ENCODE measurements around the gene ITPKB. TPM values are rescaled to one million over a fixed set of nuclear protein-coding genes. Genes with fewer than 3 reads are reported as not detected.

ITPKB gene
- total and polyA plus RNA-seq, 2 experiments from 2014 or later = 0.31 to 5.2 TPM

DNA sequence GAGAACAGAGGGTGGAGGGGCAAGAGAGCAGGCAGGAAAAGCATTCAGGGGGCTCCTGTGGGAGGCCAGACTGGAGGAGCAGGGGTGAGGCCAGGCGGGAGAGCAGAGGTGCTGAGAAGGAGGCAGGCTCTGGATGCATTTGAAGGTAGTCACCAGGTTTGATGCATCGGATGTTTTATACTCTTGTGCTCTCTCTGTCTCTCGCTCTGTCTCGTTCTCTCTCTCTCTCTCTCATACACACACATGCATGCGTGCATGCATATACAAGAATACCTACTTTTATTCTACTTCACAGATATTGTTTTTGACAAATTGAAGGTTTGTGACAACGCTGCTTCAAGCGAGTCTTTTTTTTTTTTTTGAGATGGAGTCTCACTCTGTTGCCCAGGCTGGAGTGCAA lies 15.0 kb upstream of the ITPKB start:
- ATAC-seq = no peak
- H3K4me3 ChIP-seq = no peak overlapping the region
- H3K36me3 Mint-ChIP-seq (ENCODE audit: low read depth) = no peaks in the 10 kb centered on the region
- H3K27ac ChIP-seq (ENCODE audit: low read depth) = no peak overlapping the region
- no peaks in the 10 kb centered on the region for H3F3A ChIP-seq (replicated peaks; ENCODE audit: low read depth)
- no peaks in the 10 kb centered on the region for H3K9me2 ChIP-seq (ENCODE audit: insufficient read depth)
- peaks cover 9% of the 10 kb centered on the region for H3K27me3 Mint-ChIP-seq (ENCODE audit: insufficient read depth, low read depth, poor library complexity)
- TF ChIP-seq ZNF114 (CRISPR knock-in tag; IDR thresholded peaks at IDR 0.05) = no peak
- no peak for TF ChIP-seq STAT1 (IDR thresholded peaks at IDR 0.05; ENCODE audit: unreplicated experiment)
- TF ChIP-seq, protein P1, sequence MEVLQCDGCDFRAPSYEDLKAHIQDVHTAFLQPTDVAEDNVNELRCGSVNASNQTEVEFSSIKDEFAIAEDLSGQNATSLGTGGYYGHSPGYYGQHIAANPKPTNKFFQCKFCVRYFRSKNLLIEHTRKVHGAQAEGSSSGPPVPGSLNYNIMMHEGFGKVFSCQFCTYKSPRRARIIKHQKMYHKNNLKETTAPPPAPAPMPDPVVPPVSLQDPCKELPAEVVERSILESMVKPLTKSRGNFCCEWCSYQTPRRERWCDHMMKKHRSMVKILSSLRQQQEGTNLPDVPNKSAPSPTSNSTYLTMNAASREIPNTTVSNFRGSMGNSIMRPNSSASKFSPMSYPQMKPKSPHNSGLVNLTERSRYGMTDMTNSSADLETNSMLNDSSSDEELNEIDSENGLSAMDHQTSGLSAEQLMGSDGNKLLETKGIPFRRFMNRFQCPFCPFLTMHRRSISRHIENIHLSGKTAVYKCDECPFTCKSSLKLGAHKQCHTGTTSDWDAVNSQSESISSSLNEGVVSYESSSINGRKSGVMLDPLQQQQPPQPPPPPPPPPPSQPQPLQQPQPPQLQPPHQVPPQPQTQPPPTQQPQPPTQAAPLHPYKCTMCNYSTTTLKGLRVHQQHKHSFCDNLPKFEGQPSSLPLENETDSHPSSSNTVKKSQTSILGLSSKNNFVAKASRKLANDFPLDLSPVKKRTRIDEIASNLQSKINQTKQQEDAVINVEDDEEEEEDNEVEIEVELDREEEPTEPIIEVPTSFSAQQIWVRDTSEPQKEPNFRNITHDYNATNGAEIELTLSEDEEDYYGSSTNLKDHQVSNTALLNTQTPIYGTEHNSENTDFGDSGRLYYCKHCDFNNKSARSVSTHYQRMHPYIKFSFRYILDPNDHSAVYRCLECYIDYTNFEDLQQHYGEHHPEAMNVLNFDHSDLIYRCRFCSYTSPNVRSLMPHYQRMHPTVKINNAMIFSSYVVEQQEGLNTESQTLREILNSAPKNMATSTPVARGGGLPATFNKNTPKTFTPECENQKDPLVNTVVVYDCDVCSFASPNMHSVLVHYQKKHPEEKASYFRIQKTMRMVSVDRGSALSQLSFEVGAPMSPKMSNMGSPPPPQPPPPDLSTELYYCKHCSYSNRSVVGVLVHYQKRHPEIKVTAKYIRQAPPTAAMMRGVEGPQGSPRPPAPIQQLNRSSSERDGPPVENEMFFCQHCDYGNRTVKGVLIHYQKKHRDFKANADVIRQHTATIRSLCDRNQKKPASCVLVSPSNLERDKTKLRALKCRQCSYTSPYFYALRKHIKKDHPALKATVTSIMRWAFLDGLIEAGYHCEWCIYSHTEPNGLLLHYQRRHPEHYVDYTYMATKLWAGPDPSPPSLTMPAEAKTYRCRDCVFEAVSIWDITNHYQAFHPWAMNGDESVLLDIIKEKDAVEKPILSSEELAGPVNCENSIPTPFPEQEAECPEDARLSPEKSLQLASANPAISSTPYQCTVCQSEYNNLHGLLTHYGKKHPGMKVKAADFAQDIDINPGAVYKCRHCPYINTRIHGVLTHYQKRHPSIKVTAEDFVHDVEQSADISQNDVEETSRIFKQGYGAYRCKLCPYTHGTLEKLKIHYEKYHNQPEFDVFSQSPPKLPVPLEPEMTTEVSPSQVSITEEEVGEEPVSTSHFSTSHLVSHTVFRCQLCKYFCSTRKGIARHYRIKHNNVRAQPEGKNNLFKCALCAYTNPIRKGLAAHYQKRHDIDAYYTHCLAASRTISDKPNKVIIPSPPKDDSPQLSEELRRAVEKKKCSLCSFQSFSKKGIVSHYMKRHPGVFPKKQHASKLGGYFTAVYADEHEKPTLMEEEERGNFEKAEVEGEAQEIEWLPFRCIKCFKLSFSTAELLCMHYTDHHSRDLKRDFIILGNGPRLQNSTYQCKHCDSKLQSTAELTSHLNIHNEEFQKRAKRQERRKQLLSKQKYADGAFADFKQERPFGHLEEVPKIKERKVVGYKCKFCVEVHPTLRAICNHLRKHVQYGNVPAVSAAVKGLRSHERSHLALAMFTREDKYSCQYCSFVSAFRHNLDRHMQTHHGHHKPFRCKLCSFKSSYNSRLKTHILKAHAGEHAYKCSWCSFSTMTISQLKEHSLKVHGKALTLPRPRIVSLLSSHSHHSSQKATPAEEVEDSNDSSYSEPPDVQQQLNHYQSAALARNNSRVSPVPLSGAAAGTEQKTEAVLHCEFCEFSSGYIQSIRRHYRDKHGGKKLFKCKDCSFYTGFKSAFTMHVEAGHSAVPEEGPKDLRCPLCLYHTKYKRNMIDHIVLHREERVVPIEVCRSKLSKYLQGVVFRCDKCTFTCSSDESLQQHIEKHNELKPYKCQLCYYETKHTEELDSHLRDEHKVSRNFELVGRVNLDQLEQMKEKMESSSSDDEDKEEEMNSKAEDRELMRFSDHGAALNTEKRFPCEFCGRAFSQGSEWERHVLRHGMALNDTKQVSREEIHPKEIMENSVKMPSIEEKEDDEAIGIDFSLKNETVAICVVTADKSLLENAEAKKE (CRISPR knock-in tag; IDR thresholded peaks at IDR 0.05) = no peak
- no peak for TF ChIP-seq JUNB (IDR thresholded peaks at IDR 0.05; ENCODE audit: unreplicated experiment)
- TF ChIP-seq, protein P2, sequence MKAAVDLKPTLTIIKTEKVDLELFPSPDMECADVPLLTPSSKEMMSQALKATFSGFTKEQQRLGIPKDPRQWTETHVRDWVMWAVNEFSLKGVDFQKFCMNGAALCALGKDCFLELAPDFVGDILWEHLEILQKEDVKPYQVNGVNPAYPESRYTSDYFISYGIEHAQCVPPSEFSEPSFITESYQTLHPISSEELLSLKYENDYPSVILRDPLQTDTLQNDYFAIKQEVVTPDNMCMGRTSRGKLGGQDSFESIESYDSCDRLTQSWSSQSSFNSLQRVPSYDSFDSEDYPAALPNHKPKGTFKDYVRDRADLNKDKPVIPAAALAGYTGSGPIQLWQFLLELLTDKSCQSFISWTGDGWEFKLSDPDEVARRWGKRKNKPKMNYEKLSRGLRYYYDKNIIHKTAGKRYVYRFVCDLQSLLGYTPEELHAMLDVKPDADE (IDR thresholded peaks at IDR 0.05) = no peak
- no peak for TF ChIP-seq EZH2phosphoT487 (IDR thresholded peaks at IDR 0.05; ENCODE audit: unreplicated experiment)
- TF ChIP-seq CREB1 (CRISPR knock-in tag; IDR thresholded peaks at IDR 0.05; ENCODE audit: low read depth) = no peak
- TF ChIP-seq POLR2AphosphoS5 (IDR thresholded peaks at IDR 0.05; ENCODE audit: low read depth) = no peak
- no peak for TF ChIP-seq NANOG (IDR thresholded peaks at IDR 0.05; ENCODE audit: borderline replicate concordance)
- TF ChIP-seq EZH2 (IDR thresholded peaks at IDR 0.05; ENCODE audit: low read depth, unreplicated experiment) = no peak
- no peak for TF ChIP-seq ZNF331 (CRISPR knock-in tag; IDR thresholded peaks at IDR 0.05; ENCODE audit: low read depth)
- TF ChIP-seq, protein P3, sequence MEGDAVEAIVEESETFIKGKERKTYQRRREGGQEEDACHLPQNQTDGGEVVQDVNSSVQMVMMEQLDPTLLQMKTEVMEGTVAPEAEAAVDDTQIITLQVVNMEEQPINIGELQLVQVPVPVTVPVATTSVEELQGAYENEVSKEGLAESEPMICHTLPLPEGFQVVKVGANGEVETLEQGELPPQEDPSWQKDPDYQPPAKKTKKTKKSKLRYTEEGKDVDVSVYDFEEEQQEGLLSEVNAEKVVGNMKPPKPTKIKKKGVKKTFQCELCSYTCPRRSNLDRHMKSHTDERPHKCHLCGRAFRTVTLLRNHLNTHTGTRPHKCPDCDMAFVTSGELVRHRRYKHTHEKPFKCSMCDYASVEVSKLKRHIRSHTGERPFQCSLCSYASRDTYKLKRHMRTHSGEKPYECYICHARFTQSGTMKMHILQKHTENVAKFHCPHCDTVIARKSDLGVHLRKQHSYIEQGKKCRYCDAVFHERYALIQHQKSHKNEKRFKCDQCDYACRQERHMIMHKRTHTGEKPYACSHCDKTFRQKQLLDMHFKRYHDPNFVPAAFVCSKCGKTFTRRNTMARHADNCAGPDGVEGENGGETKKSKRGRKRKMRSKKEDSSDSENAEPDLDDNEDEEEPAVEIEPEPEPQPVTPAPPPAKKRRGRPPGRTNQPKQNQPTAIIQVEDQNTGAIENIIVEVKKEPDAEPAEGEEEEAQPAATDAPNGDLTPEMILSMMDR (conservative IDR thresholded peaks at IDR 0.05; ENCODE audit: low read depth in 2 of 2) = no peak
- TF ChIP-seq, protein P4, sequence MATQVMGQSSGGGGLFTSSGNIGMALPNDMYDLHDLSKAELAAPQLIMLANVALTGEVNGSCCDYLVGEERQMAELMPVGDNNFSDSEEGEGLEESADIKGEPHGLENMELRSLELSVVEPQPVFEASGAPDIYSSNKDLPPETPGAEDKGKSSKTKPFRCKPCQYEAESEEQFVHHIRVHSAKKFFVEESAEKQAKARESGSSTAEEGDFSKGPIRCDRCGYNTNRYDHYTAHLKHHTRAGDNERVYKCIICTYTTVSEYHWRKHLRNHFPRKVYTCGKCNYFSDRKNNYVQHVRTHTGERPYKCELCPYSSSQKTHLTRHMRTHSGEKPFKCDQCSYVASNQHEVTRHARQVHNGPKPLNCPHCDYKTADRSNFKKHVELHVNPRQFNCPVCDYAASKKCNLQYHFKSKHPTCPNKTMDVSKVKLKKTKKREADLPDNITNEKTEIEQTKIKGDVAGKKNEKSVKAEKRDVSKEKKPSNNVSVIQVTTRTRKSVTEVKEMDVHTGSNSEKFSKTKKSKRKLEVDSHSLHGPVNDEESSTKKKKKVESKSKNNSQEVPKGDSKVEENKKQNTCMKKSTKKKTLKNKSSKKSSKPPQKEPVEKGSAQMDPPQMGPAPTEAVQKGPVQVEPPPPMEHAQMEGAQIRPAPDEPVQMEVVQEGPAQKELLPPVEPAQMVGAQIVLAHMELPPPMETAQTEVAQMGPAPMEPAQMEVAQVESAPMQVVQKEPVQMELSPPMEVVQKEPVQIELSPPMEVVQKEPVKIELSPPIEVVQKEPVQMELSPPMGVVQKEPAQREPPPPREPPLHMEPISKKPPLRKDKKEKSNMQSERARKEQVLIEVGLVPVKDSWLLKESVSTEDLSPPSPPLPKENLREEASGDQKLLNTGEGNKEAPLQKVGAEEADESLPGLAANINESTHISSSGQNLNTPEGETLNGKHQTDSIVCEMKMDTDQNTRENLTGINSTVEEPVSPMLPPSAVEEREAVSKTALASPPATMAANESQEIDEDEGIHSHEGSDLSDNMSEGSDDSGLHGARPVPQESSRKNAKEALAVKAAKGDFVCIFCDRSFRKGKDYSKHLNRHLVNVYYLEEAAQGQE (IDR thresholded peaks at IDR 0.05; ENCODE audit: unreplicated experiment) = no peak
- H3K4me2 ChIP-seq = no peak overlapping the region
- no peaks in the 10 kb centered on the region for H3K4me1 ChIP-seq (ENCODE audit: insufficient read depth)
- H3K4me3 Mint-ChIP-seq = no peak overlapping the region
- H3K36me3 ChIP-seq (ENCODE audit: insufficient read depth) = no peaks in the 10 kb centered on the region
- peaks cover 9% of the 10 kb centered on the region for H3K4me1 Mint-ChIP-seq
- no peaks in the 10 kb centered on the region for H3K9me3 Mint-ChIP-seq
- H3K79me2 ChIP-seq (replicated peaks; ENCODE audit: insufficient read depth) = no peaks in the 10 kb centered on the region
- H3K27me3 ChIP-seq (ENCODE audit: insufficient read depth) = no peaks in the 10 kb centered on the region
- no peak for DNase-seq (ENCODE audit: low spot score)
- H3K27ac Mint-ChIP-seq = no peak overlapping the region
- no peak overlapping the region for H2AFZ ChIP-seq
- no peaks in the 10 kb centered on the region for H4K20me1 ChIP-seq (replicated peaks; ENCODE audit: insufficient read depth)

Measured in GM23338 (cell line).